Renal pelvis (tissue), 12 donors: ENCODE results near the gene DNM1. TPM values are rescaled to one million over a fixed set of nuclear protein-coding genes. Genes with fewer than 3 reads are reported as not detected.

Experiments used
- DNase-seq: peaks from one replicate; pipeline ENCODE4 v3.0.0-alpha.2; 2013
- long read RNA-seq, 16 experiments: transcript quantifications; one replicate each; lab custom pipeline, GENCODE V29; 2026
- polyA plus RNA-seq, 3 donors: library from polyadenylated mRNA; unstranded; fragments of 120-200 nt; gene quantifications; one replicate each; pipeline ENCODE4 v1.2.1, GENCODE V29; 2013; ENCODE audit not compliant: insufficient read length in 3 of 3

The DNM1 gene
- 100 to 1,000 TPM in 2 of 3 donors, 10 to 100 TPM in 1; 91.2 to 305 (median 248) TPM for polyA plus RNA-seq
- long read RNA-seq, donor 1, result 0 reads
- long read RNA-seq, donor 2, result 0 reads
- long read RNA-seq, donor 3, partial matches to known transcripts, result 6 of 6 reads
- long read RNA-seq, donor 3, other reads (novel, unspliced or antisense), result 0 of 6 reads
- long read RNA-seq, donor 4, partial matches to known transcripts, result 0 of 1 reads
- long read RNA-seq, donor 4, other reads (novel, unspliced or antisense), result 0 of 1 reads
- long read RNA-seq, donor 5, partial matches to known transcripts, result 5 of 5 reads
- long read RNA-seq, donor 5, other reads (novel, unspliced or antisense), result 0 of 5 reads
- long read RNA-seq, donor 6, partial matches to known transcripts, result 22 of 24 reads
- long read RNA-seq, donor 6, other reads (novel, unspliced or antisense), result 0 of 24 reads
- long read RNA-seq, donor 7, partial matches to known transcripts, result 5 of 5 reads
- long read RNA-seq, donor 7, other reads (novel, unspliced or antisense), result 0 of 5 reads
- long read RNA-seq, donor 8, partial matches to known transcripts, result 6 of 6 reads
- long read RNA-seq, donor 8, other reads (novel, unspliced or antisense), result 0 of 6 reads
- long read RNA-seq, donor 9, result 0 reads
- long read RNA-seq, donor 10, partial matches to known transcripts, result 18 of 18 reads
- long read RNA-seq, donor 10, other reads (novel, unspliced or antisense), result 0 of 18 reads
- long read RNA-seq, donor 11, partial matches to known transcripts, result 5 of 5 reads
- long read RNA-seq, donor 11, other reads (novel, unspliced or antisense), result 0 of 5 reads
- long read RNA-seq, donor 12, partial matches to known transcripts, result 6 of 6 reads
- long read RNA-seq, donor 12, other reads (novel, unspliced or antisense), result 0 of 6 reads
- long read RNA-seq, donor 13, result 0 reads
- long read RNA-seq, donor 14, result 0 reads
- long read RNA-seq, donor 15, partial matches to known transcripts, result 24 of 42 reads
- long read RNA-seq, donor 15, other reads (novel, unspliced or antisense), result 17 of 42 reads
- long read RNA-seq, donor 16, partial matches to known transcripts, result 35 of 36 reads
- long read RNA-seq, donor 16, other reads (novel, unspliced or antisense), result 0 of 36 reads

DNA sequence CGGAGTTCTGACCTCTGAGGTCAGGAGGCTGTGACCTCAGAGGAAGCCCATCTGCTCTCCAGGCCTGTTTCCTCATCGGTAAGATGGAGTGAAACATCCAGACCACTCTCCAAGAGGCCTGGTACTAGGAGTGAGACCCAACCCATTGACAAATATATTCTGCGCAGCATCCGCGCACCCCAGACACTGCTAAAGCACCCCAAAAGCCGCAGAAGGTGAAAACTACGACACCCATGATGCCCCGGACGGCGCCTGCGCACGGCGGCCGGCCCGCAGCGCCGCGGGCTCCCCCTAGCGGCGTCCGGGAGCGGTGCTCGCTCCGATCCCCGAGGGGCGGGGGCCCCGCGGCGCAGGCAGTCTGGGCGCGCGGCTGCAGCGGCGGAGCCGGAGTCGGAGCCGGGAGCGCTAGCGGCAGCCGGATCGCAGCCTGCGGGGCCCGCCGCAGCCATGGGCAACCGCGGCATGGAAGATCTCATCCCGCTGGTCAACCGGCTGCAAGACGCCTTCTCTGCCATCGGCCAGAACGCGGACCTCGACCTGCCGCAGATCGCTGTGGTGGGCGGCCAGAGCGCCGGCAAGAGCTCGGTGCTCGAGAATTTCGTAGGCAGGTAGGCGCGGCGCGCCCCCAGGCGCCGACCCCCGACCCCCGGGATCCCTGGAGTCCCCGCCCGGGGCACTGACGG, at the start of gene DNM1:
TSS of gene DNM1 (plus strand) at position 356 of the 683 bp plus-strand sequence. CDS start at position 448, 92 bp downstream.
- no peak for DNase-seq

DNA sequence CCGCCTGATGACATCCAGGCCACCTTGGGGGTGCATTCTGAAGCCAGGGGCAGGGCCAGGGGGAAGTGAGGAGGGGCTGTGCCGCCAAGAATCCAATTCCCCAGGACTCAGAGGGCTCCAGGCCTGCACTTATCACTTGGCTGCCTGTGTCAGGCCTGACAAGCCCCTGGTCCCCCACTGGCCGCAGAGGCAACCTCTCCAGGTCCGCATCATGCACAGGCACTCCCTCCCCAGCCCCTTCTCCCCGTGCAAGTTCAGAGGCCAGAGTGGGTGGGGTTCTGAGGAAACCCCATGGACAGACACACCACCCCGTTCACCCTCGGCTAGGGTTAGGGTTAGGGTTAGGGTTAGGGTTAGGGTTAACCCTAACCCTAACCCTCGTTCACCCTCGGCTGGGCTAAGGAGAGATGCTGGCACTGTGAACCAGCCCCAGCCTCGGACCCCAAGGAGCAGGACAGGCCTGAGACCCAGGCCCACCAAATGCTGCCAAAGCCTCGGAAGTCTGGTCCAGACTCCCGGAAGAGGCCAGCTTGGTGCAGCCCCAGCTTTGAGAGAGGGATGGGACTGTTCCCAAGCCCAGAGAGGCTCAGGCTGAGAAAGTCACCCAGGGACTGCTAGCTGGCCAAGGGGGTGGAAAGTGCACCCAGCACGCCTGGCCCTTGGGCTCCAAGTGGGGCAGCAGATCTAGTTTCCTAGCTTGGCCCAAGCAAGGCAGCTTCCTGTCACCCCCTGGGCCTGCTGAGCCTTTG, 49.1 kb upstream of the DNM1 start:
- no peak for DNase-seq

DNA sequence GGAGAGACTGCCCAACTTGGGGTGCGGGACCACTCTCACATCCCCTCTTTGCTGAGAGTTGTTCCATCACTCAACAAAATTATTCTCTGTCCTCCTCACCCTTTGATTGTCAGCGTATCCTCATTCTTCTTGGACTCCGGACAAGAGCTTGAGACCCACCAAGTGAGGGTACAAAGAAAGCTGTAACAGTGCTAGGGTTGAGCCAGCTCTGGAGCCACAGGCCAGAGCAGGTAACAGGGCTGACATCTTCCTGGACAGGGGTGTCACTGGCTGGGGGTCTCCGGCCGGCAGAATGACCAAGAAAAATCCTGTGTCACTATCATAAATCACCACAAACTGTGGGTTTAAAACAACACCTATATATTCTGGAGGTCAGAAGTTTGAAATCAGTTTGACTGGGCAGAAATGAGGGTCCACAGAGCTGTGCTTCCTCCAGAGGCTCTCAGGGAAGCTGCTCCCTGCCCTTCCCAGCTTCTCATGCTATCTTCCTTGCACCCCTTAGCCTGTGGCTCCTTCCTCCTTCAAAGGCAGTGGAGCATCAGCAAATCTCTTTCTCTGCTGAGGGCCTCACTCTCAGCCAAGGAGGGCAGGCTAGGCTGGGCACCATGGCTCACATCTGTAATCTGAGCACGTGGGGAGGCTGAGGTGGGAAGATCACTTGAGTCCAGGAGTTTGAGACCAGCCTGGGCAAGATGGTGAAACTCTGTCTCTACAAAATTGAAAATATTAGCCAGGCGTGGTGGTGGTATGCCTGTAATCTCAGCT, 47.3 kb upstream of the DNM1 start:
- DNase-seq, result no peak

DNA sequence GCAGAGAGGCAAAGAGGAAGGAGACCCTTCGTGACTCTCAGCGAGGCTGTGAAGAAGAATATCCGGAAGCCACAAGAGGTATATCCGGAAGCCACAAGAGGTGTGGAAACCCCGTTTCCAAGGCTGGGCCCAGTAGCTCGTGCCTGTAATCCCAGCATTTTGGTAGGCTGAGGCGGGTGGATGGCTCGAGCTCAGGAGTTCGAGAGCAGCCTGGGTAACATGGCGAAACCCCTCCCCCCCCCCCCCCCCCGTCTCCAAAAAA, 43.7 kb upstream of the DNM1 start:
- no peak for DNase-seq

DNA sequence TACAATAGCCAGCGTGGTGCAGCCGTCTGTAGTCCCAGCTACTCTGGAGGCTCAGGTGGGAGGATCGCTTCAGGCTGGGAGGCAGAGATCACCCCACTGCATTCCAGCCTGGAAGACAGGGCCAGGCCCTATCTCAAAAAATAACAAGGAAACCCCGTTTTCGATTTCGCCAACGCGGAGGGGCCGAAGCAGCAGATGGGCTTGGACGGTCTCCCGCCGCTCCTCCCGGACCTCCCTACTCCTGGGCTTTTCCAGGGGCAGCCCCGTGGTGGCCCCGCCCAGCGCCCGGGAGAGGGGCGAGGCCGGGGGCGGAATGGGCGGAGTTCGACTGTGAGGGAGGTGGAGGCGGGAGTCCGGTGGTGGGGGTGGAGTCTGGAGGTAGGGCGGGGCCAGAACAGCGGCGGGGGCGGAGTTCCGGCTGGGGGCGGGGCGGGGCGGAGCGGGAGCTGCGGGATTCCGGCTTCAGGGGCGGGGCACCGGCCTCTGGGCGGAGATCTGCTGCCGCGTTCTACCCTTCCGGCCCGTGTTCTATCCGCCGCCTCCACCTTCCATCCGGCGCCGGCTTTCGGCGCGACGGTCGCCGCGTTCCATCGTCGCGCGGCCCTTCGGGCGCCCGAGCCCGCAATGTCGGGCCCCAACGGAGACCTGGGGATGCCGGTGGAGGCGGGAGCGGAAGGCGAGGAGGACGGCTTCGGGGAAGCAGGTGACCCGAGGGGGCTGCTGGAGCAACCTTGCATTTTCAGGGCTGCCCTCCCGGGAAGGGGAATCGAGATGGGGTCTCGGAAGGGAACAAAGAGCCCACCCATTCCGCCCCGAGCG, 43.2 kb upstream of the DNM1 start, which contains the start of gene BBLN:
TSS of gene BBLN (plus strand) at position 482 of the 819 bp plus-strand sequence. CDS start at position 625, 143 bp downstream.
- DNase-seq, result peak; percentile 95

DNA sequence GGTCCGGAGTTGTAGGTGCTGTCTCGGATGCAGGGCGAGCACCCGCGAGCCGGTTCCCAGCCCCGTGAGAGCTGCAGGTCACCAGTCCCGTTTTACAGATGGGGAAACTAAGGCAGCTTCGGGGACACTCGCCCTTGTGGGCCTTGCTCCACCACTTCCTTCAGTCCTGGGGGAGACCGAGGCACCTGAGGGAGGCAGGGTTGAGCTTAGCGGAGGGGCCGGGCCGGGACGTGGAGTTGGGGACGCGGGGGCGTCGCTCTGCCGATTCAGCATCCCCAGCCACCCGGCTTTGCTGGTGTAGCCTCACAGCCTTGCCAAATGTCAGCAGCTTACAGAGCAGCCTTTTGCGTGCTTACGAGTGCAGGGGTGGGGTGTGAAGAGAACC, 42.6 kb upstream of the DNM1 start:
- DNase-seq, result no peak

DNA sequence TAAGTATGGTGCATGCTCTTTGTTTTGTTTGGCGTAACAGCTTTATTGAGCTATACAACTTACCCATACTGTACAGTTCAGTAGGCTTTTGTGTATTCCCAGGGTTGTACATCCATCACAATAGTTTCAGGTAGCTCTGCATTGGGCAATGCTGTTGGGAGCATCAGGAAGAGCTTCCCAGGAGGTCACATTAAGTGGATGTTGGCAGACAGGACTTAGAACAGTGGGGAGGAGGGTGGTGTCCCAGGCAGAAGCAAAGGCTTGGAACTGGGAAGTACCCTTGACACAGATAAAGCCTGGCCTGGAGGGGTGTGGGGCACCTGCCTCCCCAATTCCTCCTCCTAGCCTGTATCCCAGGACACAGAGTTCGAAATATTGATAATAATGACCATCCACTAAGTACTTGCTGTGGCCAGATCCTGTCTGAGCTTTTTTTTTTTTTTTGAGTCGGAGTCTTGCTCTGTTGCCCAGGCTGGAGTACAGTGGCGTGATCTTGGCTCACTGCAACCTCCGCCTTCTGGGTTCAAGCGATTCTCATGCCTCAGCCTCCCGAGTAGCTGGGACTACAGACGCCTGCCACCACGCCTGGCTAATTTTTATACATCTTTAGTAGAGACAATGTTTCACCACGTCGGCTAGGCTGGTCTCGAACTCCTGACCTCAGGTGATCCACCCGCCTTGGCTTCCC, 41.8 kb upstream of the DNM1 start:
- DNase-seq, result no peak

DNA sequence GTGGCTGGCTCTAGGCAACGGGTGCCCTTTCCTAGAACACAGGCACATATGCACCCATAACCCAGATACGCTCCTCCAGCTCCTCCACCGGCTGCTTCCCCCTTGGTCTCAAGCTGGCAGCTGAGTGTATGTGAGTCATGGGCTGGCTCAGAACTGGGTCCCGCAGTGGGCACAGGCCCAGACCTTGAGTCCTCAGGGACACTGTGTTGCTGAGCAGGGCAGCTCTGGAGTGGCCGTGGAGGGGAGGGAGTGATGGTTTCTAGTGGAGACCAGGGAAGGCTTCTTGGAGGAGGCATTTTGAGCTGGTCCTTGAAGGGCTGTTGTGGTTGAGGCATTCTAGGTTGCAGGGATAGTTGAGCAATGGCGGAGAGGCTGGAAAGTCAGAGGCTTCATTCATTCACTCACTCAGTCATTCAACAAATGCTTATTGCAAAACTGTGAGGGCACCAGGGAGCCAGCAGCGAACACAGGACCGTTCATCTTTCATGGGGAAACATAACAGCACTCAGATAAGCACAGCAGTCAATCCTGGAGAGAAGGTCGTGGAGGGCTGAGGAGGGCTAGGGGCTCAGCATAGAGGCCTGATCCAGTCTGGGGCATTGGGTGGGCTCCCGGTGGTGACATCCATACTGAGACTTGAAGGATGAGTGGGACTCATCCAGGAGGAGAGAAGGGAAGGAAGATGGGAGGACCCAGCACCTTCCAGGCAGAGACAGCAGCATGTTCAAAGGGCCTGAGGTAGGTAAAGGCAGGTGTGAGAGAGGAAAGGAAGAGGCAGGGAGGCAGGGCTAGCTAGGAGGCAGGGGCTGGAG, 40.8 kb upstream of the DNM1 start:
- no peak for DNase-seq

DNA sequence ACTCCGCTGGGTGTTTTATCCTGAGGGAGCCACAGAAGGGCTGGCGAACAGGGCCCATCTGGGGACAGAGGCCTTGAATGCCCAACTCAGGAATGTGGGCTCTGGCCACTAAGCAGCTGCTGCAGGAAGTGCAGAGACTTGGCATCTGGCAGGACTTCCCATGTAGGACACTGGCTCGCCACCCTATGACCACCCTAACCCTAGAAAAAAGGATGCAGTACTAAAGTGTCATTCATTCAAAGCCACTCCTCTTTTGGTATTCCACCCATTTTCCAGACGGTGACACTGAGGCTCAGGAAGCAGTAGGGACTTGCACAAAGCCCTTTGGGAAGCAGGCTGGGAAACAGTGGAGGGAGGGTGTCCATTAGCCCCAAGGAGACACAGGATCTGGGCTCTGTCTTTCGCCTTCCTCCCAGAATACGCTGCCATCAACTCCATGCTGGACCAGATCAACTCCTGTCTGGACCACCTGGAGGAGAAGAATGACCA, 40.1 kb upstream of the DNM1 start:
- DNase-seq, result no peak

DNA sequence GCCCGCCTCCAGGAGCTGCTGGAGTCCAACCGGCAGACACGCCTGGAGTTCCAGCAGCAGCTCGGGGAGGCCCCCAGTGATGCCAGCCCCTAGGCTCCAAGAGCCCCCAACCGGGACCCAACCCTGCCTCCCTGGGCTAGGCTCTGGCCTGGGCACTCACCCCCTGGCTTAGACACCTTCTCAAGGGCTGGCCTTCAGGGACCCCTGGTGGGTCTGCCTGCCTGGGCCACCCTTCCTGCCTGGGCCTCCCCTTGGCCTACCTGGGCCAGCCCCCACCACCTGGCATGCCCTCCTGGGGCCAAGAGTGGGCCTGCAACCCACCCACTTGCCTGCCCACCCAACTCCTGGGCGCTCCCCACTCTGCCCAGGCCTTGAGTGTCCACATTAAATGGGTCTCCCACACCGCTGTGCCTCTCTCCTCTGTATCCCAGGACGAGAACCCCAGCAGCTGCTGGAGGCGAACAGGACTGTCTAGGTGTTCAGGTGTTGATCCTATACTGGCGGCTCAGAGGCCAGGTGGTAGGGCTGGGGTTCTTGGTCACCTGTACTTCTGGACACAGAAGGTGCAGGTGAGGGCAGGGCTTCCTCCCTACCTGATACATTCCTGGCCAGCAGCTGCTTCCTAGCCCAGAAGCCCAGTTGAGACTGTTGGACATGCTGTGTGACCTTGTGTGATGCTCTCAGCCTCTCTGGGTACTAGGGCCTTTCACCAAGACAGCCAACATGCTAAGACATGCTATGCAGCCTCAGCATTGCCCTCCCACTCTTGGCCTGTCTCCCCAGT, 39.5 kb upstream of the DNM1 start:
- DNase-seq, result no peak

DNA sequence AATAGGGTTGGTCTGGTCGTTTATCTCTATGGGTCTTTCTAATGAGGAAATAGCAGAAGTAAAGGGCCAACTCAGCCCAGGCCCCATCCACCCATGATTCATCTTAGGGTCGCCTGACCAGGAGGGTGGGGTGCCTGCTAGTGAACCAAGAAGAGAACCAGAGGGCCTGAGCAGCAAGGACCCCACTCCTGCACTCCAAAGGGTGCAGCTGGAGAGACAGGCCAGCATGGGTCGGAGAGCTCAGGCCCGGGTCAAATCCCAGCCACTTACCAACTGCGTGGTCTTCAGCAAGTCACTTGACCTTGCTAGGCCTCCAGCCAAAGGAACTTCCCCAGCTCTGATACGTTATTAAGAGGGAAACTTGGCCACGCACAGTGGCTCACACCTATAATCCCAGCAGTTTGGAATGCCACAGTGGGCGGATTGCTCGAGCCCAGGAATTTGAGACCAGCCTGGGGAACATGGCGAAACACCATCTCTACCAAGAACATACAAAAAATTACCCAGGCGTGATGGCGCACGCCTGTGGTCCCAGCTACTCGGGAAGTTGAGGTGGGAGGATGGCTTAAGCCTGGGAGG, 38.8 kb upstream of the DNM1 start:
- no peak for DNase-seq

DNA sequence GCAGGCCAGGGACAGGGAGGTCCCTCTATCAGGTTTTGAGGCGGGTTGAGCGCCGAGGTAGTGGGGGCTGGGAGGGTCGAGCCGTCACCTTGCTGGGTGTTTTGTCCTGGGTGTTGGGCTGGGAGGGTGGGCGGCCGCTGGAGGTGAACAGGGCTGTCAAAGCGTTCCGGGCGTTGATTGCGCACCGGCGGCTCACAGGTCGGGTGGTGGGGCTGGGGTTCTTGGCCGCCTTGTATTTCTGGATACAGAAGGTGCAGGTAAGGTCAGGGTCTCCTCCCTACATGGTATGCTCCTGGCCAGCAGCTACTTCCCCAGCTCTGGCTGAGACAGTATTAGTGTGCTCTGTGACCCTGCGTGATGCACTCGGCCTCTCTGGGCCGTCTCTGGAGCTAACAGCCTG, 37.0 kb upstream of the DNM1 start:
- DNase-seq, result no peak

DNA sequence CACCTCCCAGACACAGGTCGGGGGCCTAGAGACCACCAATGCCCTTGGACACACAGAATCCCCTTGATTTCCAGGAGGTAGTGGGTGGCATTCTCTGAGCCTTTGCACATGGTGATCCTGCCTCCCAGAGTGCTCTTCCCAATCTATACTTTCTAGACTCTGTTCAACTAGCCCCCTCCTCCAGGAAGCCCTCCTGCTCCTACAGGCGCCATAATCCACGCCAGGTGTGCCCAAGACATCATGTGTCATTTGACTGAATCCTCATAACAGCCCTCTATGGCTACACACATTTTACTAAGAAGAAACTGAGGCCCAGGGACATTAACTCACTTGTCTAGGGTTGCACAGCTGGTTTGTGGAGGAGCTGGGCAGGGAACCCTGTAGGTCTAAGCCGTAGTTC, 36.0 kb upstream of the DNM1 start:
- no peak for DNase-seq

DNA sequence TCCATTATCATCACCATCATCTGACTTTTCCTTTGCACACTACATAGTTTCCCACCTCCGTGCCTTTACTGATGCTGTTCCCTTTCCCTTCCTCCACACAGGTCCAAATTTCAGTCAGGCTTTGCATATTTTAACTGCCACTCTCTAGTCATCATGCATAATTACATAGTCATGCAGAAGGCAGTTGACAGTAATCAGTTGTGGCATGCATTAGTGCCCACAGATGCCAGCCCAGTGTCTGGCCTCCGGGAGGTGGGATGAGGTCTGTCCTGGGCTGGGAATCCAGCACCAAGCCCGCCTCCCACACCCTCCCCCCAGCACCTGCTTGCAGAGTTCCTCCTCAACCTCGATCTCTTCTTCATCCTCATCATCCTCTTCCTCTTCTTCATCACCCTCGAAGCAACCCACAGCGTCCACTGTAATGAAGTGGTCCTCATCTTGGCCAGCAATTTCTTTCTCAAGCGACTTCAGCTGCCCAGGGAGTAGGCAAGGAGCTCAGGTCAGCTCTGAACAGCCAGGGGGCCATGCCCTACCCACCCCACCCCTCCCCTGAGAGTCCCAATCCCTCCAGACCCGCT, 34.4 kb upstream of the DNM1 start:
- no peak for DNase-seq

DNA sequence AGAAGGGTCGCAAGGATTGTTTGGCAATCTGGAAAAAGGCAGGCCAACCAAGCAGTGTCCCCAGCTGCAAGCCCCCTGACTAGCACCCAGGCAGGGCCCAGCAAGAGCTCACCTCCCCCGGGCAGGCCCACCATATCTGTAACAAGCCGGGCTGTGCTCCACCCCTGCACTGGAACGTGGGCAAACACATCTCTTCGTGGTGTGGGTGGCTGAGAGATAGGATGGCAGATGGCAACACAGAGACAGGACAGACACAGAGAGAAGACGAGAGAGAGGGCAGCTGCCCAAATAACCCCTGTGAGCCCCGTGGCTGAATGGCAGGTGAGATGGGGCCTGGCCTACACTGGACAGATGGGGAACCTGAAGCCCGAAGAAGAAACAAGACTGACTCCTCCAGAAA, 33.7 kb upstream of the DNM1 start:
- no peak for DNase-seq

DNA sequence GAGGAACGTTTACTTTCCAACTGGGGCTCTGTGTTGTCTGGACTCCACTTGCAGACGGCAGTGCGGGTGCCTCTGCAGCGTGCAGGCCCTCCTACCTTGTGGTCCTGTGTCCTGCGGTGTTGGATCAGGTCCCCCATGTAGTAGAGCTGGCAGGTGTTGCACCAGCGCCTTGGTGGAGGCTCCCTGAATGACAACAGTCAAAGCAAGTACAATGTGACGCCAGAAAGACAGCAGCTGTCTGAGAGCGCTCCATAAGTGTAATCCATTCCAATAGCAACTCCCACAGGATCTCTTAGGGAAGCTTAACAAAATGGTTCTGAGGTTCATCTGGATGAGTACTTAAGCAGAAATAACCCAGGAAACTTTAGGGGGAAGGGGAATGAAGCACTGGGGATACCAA, 33.3 kb upstream of the DNM1 start:
- DNase-seq, result no peak
